Measurements from ENCODE around the gene GRIN3B.
A peak's percentile ranks its signal among the peaks of the same experiment; 100 is the strongest.
"Not testable (repeated sequence)": the region's sequence is repeated elsewhere in the genome, so short reads cannot be mapped to it uniquely, and the experiment has no call there.

GRIN3B gene, protein sequence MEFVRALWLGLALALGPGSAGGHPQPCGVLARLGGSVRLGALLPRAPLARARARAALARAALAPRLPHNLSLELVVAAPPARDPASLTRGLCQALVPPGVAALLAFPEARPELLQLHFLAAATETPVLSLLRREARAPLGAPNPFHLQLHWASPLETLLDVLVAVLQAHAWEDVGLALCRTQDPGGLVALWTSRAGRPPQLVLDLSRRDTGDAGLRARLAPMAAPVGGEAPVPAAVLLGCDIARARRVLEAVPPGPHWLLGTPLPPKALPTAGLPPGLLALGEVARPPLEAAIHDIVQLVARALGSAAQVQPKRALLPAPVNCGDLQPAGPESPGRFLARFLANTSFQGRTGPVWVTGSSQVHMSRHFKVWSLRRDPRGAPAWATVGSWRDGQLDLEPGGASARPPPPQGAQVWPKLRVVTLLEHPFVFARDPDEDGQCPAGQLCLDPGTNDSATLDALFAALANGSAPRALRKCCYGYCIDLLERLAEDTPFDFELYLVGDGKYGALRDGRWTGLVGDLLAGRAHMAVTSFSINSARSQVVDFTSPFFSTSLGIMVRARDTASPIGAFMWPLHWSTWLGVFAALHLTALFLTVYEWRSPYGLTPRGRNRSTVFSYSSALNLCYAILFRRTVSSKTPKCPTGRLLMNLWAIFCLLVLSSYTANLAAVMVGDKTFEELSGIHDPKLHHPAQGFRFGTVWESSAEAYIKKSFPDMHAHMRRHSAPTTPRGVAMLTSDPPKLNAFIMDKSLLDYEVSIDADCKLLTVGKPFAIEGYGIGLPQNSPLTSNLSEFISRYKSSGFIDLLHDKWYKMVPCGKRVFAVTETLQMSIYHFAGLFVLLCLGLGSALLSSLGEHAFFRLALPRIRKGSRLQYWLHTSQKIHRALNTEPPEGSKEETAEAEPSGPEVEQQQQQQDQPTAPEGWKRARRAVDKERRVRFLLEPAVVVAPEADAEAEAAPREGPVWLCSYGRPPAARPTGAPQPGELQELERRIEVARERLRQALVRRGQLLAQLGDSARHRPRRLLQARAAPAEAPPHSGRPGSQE
- total RNA-seq: 0.13 to 3.1 (median 0.64) reads per million in 17 experiments

DNA sequence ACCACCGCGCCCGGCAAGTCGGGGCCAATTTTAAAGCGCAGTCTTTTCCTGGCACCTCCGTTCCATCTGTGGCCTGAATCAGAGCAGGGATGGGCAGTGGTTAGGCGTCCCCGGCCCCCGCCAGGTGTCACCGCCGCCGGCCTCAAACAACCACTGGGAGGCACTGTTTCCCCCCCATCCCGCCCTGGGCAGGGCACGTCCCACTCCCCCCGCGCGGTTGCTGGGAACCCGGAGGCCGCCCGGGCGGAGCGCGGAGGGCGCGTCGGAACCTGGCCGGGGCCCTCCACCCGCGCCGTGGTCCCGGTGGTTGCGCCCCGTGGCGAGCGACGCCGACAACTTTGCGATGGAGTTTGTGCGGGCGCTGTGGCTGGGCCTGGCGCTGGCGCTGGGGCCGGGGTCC, at the start of gene GRIN3B:
Gene GRIN3B (plus strand): TSS at position 325 of the 400 bp plus-strand sequence. CDS start 19 bp downstream, at position 344.
- DNase-seq: peak; percentile 52 to 83 (median 64)

DNA sequence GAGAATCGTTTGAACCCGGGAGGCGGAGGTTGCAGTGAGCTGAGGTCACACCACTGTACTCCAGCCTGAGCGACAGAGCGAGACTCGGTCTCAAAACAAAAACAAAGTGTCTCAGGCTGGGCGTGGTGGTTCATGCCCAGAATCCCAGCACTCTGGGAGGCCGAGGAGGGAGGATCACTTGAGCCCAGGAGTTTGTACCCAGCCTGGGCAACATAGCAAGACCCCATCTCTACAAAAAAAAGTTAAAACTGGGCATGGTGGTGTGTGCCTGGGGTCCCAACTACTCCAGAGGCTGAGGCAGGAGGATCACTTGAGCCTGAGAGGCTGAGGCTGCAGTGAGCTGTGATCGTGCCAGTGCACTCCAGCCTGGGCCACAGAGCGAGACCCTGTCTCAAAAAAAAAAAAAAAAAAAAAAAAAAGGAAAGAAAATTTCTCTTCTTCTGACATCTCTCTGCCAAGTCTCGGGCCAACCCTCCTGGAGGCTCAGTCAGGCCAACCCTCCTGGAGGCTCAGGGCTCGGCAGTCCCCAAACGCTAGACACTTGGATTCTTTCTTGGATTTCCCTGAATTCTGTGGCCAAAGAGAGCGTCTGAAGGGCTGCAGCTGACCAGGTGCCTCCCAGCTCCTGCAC, 48.1 kb upstream of the GRIN3B start:
- no peak for DNase-seq

- DNase-seq: peak in 2 of 4 experiments; percentile 45 to 46
Observed at GRCh38 chr19:952680-953444, 47.4 kb upstream of the GRIN3B start.

DNA sequence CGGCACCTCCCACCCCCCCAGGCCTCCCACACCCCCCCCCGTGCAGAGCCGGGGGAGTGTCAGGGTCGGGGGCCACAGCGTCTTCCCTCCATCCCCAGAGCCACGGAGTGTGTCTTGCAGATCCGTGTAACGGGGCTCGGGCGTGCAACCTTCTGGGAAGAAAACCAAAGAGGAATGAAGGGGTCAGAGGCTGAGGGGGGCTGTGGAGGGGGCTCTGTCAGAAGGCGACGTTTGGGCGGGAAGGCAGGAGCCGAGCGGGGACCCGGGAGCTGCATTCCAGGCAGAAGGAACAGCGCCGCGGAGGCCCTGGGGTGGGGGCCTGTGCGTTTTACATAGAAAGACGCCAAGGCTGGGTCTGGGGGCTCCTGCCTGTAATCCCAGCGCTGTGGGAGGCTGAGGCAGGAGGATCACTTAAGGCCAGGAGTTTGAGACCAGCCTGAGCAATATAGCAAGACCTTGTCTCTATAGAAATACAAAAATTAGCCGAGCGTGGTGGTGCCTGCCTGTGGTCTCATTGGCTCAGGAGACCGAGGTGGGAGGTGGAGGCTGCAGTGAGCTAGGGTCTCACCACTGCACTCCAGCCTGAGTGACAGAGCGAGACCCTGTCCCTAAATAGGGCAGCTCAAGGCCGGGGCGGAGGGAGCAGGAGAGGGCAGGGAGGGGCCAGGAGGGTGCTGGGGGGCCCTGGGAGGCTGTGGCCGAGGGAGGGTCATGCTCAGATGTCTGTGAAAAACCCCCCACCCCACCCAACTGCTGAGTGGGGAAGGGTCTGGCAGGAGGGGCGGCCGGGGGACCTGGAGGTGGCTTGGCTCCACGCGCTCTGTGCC, 46.6 kb upstream of the GRIN3B start:
- no peak for DNase-seq

DNA sequence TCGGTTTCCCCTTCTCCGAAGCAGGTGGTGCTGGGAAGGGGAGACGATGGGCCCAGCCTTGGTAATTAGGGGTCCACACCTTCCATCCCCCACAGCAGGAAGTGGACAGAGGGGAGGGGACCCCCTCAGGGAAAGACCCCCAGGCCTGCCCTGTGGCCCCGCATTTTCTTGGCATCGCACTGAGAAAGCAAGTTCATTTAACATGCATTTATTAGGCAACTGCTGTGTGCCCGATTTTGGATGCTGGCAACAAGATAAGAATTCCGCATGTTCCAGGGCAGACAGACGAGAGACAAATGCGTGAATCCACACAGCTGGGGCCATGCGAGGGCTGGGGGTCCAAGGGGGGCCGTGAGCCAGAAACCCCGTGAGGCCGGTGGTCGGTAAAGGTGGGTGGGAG, 45.9 kb upstream of the GRIN3B start:
- DNase-seq: no peak

GRCh38 chr19:954672-955494, 45.3 kb upstream of the GRIN3B start:
- DNase-seq: peak in 2 of 4 experiments; percentile 33 to 47

DNA sequence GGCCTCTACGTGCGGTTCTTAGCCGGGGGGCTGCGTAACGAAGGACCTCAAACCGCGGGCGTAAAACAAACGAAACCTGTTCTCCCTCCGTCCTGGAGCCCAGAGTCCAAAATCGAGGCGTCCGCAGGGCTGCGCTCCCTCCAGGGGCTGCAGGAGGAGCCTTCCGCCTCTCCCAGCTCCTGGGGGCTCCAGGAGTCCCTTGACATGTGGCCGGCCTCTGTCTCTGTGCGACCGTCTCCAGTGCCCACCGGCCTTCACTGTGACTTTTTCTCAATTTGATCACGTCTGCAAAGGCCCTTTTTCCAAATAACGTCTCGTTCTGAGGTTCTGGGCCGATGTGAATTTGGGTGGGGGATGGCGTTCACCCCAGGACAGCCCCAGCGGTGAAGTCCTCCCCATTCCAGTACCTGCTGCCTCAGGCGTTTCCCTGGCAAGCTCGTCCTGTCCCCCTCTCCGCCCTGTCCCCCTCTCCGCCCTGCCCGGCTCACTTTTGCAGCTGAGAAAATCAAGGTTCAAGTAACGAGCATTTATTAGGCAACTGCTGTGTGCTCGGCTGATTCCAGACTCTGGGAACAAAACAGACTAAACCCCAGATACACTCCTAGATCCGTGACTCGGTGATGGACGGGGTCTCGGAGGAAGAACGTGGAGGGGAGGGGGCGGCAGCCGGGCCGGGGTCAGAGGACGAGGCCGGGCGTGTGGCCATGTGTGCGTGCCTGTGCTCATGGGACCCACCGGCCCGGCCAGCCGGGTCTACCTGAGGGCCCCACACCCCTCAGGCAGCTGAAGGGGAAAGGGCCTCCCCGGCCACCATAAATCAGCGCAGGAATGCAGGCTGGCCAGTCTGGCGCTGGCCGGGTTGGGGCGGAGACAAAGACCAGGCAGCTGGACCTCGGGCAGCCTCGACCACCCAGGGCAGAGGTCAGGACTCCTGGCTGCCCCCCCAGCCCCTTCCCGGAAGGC, 44.1 kb upstream of the GRIN3B start:
- DNase-seq: no peak

- no peak for DNase-seq
Observed at GRCh38 chr19:956766-957440, 43.3 kb upstream of the GRIN3B start.

- DNase-seq: not testable (repeated sequence)
Observed at GRCh38 chr19:957578-957977, 42.6 kb upstream of the GRIN3B start.

- peak; percentile 31 to 76 (median 64) for DNase-seq
Observed at GRCh38 chr19:958967-959855, 41.0 kb upstream of the GRIN3B start.

- no peak for DNase-seq
Observed at GRCh38 chr19:960020-960419, 40.2 kb upstream of the GRIN3B start.

DNA sequence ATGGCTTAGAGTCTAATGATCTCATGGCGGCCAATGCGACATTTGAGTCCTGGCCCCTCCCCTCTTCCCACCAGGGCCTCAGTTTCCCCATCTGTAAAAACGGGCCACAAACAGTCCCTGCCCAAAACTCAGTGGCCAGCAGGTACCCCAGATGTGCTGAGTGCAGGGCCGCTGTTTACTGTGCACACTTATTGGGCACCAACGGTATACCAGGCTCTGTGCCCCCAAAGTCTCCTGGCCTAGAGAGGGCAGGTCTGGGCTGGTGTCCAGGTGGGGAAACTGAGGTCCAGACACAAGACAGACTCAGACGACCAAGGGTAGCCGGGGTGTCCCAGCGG, 39.6 kb upstream of the GRIN3B start:
- DNase-seq: no peak

DNA sequence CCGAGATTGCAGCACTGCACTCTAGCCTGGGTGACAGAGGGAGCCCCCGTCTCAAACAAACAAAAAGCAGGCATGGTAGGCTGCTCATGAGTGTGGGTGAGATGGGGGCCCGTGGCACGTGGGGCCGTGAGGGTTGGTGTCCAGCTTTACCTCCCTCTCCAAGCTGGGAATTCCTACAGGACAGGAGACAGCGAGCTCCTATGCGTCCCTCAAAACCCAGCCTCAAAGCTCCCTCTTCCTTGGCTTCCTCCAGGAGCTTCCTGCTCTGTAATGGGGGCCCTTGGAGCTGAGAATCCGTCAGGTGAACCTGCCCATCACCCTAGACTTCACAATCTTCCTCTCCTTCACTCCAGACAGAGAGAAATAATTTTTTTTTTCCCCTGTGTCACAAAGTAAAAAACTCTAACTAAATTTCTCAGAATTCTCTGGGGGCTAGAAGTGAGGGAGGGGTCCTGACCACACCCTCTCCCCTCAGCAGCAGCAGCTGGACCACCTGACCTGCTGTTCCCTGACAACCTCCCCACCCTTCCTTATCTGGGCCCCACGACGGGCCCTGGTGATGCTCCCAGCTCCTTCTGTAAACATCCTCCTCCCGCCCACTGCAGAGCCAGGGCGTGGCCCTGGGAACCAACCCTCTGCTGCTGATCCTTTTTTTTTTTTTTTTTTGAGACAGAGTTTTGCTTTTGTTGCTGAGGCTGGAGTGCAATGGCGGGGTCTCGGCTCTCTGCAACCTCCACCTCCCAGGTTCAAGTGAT, 38.2 kb upstream of the GRIN3B start:
- peak; percentile 39 to 82 (median 67) for DNase-seq

DNA sequence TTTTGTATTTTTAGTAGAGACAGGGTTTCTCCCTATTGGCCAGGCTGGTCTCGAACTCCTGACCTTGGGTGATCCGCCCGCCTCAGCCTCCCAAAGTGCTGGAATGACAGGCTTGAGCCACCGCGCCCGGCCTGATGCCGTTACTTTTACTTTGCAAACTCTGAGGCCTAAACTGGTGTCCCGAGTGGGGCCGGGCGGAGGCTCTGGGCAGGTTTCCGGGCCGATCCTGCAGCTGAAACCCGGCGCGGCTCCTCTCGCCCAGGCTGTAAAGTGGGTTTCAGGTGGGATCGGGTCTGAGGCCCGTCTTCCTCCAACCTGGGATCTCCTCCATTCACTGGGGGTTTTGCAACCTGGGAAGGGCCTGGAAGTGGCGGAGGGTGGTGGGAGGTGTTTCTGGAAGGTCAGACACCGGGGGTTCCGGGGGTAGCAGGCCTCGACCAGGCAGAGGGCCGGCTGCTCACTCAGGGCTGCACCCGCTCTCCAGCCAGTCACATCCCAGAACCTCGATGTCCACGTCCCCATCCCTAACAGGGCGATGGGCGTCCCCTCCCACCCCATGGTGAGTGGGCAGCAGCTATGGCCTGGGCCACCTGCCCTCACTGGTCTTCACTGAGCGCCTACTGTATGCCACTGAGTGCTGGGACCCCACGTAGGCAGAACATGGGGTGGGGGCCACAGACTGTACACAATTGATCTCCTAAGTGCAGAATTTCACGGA, 37.4 kb upstream of the GRIN3B start:
- no peak for DNase-seq

- DNase-seq: no peak
Observed at GRCh38 chr19:963486-963951, 36.7 kb upstream of the GRIN3B start.

- no peak for DNase-seq
Observed at GRCh38 chr19:964116-964520, 36.1 kb upstream of the GRIN3B start.
